ENCODE data around the gene GIPC3.

The GIPC3 gene

DNA sequence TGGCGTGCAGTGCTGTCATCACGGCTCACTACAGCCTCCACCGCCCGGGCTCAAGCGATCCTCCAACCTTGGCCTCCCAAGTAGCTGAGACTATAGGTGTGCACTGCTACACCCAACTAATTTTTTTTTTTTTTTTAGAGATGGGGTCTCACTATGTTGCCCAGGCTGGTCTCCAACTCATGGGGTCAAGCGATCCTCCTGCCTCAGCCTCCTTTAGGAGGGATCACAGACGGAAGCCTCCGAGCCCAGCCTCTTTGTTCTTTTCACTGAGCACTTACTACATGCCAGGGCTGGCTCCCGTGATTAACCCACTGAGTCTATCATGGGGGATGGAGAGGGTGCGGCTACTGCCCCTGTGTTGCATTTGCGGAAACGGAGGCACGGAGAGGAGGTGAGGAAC, 54.2 kb downstream of the GIPC3 start:
- TF ChIP-seq TAF1 (IDR thresholded peaks at IDR 0.05; ENCODE audit: low read depth, low read length): no peak
- no peak for TF ChIP-seq POU2F2 (IDR thresholded peaks at IDR 0.05; ENCODE audit: low read depth, low read length)
- no peak for TF ChIP-seq PAX5 (IDR thresholded peaks at IDR 0.05; ENCODE audit: insufficient read depth, low read length, severe bottlenecking)
- TF ChIP-seq POLR2AphosphoS5 (IDR thresholded peaks at IDR 0.05; ENCODE audit: low read depth, low read length): no peak
- TF ChIP-seq SPI1 (IDR thresholded peaks at IDR 0.05; ENCODE audit: low read depth, low read length): no peak
- DNase-seq (ENCODE audit: insufficient read length, low spot score) (no peak), FAIRE-seq (no peak)

DNA sequence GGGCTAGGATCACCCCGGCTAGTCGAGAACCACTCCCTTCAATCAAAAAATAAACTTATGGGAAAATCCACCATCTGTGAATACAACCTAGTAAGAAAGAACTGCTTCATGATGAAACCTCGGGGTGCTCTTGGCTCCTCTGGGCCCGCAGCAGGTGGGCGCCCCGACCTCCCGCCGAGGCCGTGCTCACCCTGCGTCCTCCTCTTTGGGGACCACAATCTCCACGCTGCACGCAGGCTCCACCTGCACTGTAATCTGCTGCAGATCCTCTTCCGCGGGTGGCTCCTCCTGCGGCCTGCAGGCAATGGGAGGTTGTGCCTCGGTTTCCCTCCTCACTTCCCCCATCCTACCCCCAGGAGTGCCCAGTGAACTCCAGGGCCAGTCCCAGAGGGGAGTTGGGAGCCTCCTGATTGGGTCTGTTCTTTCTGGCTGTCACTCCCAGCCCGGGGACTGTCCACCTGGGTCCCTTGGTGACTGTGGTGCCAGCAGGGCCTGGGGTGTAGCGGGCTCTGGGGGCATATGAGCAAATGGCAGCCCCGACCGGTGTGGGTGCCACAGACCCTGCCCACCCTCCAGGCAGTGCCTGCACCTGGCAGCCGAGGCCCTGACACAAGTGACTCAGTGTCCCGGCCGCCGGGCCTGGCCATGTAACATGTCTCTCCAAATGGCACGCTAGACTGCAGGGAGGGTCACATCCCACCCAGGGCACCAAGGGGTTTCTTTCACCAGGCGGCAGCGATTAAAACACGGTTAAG, 56.4 kb downstream of the GIPC3 start:
- no peak for FAIRE-seq
- no peak for TF ChIP-seq TAF1 (IDR thresholded peaks at IDR 0.05; ENCODE audit: low read depth, low read length)
- no peak for TF ChIP-seq POU2F2 (IDR thresholded peaks at IDR 0.05; ENCODE audit: low read depth, low read length)
- no peak for TF ChIP-seq SPI1 (IDR thresholded peaks at IDR 0.05; ENCODE audit: low read depth, low read length)
- no peak for TF ChIP-seq PAX5 (IDR thresholded peaks at IDR 0.05; ENCODE audit: insufficient read depth, low read length, severe bottlenecking)
- no peak for TF ChIP-seq POLR2A (IDR thresholded peaks at IDR 0.05; ENCODE audit: low read depth, low read length)
- no peak for TF ChIP-seq POLR2AphosphoS5 (IDR thresholded peaks at IDR 0.05; ENCODE audit: low read depth, low read length)

DNA sequence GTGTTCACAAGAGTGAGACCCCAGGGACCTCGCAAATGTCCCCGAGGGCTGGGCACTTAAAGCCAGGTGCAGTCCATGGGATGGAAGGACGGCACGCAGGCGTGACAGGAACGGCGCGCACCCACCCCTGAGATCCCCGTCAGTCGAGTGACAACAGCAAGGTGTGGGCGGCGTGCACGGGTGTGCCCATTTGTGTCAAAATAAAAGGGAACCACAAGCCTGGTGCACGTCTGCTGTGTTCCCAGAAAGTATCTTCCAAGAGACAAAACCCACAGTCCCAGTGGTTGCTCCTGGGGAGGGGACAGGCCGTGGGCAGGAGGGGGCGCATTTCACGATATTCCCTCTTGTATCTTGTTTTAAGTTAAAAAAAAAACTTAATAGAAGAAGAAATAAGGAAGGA, 57.0 kb downstream of the GIPC3 start:
- no peak for TF ChIP-seq POLR2A (IDR thresholded peaks at IDR 0.05; ENCODE audit: low read depth, low read length)
- no peak for TF ChIP-seq SPI1 (IDR thresholded peaks at IDR 0.05; ENCODE audit: low read depth, low read length)
- no peak for TF ChIP-seq TAF1 (IDR thresholded peaks at IDR 0.05; ENCODE audit: low read depth, low read length)
- TF ChIP-seq POU2F2 (IDR thresholded peaks at IDR 0.05; ENCODE audit: low read depth, low read length): no peak
- TF ChIP-seq POLR2AphosphoS5 (IDR thresholded peaks at IDR 0.05; ENCODE audit: low read depth, low read length): no peak
- TF ChIP-seq PAX5 (IDR thresholded peaks at IDR 0.05; ENCODE audit: insufficient read depth, low read length, severe bottlenecking): no peak
- no peak for FAIRE-seq
- no peak for DNase-seq (ENCODE audit: insufficient read length, low spot score)

More for the DNA sequence above, 56.4 kb downstream of the GIPC3 start:
- DNase-seq (ENCODE audit: insufficient read length, low spot score): no peak
